GM18517 (cell line): Measurements from ENCODE around the gene ACCS.

Experiments
- ATAC-seq: cut with Tn5 transposase; IDR thresholded peaks from one replicate; pipeline ENCODE4 v1.9.1; 2021; ENCODE audit warnings: mild to moderate bottlenecking, moderate library complexity; ENCODE audit not compliant: unreplicated experiment

Gene ACCS

DNA sequence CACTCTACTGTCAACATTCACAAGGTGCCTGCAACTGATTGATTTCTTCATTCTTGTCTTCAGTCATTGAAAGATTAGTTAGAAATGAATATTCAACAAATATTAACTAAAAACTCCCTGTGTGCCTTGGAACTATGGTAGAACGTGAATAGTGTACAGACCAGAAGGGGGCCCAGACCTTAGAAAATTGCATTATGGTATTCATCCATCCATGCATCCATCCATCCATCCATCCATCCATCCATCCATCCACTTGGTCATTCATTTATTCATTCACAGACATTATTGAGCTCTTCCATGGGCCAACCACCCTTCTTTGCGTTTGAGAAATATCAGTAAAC, 28.4 kb upstream of the ACCS start:
- no peak for ATAC-seq

DNA sequence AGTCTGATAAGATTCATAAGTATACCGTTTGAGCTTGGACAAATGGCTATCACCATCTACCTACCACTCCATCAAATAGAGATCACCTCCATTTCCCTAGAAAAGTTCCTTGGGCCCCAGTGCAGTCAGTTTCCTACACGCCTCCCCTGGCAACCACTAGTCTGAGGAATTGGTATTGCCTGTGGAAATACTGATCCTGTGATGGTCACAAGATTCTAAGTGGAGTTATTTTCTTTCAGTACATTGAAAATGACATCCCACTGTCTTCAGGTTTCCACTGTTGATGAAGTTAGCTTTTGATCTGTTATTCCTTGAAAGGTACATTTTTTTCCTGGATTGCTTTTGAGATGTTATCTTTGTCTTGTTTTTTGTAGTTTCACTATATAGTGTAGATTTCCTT, 22.9 kb upstream of the ACCS start:
- ATAC-seq = no peak

DNA sequence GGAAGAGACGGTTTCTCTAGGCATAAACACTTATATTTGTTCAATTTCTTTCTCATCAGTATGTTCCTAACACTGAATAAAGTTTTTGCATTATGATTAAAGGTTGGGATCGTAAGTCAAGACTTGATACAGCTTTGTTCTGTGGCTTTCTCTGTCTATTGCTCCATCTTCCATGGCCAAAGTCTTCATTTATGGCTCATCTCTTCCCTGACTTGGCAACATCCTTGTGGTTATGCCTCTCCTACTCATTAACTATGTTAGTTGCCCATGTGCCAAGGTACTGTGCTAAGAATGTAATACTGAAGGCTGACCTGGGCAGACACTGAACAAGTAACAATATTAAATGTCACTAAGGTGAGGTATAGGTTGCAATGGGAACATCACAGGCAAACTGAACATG, 19.9 kb upstream of the ACCS start:
- ATAC-seq = no peak

DNA sequence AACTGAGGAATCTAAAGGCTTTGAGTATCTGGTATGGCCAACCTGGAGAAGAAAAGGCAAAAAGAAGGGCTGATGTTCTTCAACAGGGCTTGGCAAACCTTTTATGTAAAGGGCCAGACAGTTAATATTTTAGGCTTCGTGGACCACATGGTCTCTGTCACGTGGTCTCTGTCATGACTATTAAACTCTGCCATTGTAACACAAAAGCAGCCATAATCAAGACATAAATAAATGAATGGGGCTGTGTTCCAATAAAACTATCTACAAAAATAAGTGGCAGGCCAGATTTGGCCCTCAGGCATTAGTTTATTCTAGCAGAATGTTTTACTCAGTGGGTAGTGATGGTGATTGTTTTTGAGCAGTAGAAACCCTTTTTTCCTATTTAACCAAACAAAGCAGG, 18.8 kb upstream of the ACCS start:
- no peak for ATAC-seq

DNA sequence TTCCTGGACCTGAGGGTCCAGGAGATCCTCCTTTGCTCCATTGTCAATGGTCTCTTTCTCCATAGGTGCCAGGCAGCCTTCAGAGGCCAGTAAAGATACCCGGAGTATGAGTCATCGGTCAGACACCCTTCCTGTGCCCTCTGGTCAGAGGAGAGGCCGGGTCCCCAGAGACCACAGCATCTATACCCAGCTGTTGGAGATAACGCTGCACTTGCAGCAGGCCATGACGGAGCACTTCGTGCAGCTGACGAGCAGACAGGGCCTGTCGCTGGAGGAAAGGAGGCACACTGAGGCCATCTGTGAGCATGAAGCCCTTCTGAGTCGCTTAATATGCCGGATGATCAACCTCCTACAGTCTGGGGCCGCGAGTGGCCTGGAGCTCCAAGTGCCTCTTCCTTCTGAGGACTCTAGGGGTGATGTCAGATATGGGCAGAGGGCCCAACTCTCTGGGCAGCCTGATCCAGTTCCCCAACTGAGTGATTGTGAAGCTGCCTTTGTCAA, 18.1 kb upstream of the ACCS start, which contains the start of gene ACCSL:
Gene ACCSL (plus strand): TSS at position 51 of the 501 bp plus-strand sequence. CDS start 56 bp downstream, at position 107.
- no peak for ATAC-seq

DNA sequence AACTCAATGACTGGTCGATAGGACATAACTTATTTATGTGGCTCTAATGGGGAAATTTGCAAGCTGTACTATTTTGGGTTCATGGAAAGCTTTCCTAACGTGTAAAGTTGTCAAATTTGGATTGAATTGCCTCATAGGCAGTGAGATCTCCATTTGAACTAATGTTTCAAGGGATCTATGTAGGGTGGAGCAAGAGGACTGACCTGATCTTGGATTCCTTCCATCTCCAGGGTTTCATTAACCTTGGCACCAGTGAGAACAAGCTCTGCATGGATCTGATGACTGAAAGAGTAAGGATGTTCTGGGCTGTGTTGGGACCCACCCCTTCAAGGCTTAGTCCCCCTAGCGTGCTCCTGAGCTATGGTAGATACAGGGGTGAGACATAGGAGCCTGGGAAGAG, 16.2 kb upstream of the ACCS start:
- ATAC-seq = no peak

DNA sequence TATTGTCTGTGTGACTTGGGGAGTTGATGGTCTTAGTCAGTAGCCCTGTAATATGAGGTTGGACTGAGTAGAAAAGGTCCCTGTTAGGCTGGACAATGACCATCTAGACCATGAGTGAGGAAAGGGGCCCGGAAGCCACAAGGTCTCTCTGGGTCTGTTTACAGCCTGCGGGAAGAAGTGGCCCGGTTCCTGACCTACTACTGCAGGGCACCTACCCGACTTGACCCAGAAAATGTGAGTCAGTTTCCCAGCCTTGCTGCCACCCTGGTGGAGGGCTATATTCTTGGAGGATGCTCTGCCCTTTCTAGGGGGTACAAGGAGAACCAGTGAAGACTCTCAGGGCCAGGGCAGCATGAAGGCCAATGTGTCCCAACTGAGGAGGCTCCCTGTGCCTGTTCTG, 14.9 kb upstream of the ACCS start:
- ATAC-seq = no peak

DNA sequence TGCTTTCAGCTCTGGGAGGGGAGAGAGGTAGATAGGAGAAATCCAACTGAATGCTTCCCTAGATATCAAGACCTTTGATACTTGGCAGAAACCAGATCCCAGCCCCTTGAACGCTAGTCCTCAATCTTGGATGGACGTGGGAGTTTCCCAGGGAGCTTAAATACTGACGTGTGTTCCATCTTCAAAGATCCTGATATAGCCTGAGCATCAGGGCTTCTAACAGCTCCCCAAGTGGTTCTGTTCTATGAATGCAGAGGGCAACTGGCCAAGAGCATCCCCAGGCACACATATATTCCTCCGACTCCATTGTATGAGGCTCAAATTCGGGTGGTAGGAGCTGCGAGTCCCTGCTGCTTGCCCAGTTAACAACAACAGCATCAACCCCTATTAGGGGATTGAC, 8.7 kb upstream of the ACCS start:
- no peak for ATAC-seq

DNA sequence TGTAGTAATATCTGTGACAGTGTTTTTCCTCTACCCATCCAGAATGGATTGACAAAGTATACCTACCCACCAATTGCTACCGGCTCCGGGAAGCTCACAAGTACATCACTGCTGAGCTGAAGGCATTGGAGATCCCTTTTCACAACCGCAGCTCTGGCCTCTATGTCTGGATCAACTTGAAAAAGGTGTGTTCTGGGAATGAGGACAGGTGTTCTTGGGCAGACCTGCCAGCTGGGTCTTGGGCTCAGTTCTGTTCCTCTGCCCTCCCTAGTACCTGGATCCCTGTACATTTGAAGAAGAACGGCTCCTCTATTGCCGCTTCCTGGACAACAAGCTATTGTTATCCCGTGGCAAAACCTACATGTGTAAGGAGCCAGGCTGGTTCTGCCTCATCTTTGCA, 7.8 kb upstream of the ACCS start:
- no peak for ATAC-seq

DNA sequence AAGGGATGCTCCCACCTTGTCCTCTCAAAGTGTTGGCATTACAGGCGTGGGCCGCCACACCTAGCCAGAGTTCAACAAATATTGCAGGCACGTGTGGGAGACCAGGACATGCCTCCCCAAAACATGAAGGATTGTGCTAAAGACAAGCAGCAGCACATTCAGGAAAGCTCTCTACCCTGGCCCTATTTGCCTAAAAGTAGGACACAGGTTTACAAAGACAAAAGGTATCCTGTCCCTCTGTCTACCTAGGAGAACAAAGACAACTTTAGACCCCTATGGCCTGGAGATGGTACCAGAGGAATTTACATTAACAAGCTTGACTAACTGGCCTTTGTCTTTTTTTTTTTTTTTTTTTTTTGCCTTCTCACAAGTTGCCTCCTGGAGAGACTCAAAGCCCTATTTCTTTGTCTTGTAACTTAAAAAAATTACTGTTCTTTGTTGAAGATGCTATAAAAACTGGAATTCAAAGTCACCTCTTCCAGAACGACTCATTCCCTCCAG, 859 bp upstream of the ACCS start:
- ATAC-seq = no peak

DNA sequence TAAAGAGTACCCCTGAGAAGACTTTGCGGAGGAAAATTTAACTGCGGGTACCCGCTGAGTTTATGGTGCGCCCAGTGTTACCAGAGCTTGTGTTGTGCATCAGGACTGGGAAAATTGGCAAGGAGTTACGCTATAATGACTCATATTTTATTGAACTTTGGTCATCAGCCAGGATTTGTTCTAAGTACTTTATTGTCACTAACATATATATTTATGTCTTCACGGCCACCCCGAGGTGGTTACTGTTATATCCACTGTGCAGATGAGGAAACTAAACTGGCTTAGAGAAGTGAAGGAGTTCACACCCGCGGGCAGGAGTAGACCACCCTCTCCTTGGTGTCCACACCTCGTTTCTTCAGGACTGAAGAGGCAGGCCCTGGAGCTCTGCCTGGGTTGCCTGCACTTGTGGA, 667 bp downstream of the ACCS start:
- ATAC-seq = no peak

DNA sequence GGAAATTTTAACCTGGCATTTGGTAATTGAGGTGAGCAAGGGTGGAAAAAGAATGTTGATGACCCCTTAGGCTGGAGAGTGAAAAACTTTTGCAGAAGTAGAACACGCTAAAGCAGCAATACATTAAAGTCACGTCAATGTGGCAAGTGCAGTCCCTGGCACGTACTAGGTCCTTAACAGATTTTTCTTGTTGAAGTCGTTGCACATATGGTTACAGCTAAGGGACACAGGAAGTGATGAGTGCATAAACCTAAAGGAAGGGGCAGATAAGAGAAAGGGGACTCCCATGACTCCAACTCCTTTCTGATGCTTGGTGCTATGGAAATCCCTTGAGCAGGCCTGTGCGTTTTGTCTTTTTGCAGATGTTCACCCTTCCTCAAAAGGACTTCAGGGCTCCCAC, 1.2 kb downstream of the ACCS start:
- ATAC-seq = no peak

DNA sequence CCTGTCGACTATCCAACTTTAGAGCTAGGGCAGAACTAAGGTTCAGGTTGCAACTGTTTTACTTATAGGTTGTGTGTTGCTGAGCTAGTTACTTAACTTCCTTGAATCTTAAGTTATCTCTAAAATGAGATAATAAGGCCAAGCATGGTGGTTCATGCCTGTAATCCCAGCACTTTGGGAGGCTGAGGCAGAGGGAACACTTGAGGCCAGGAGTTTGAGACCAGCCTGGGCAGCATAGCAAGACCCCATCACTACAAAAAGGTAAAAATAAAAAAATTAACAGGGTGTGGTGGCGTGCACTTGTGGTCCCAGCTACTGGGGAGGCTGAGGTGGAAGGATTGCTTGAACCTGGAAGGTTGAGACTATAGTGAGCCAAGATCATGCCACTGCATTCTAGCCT, 2.1 kb downstream of the ACCS start:
- no peak for ATAC-seq

DNA sequence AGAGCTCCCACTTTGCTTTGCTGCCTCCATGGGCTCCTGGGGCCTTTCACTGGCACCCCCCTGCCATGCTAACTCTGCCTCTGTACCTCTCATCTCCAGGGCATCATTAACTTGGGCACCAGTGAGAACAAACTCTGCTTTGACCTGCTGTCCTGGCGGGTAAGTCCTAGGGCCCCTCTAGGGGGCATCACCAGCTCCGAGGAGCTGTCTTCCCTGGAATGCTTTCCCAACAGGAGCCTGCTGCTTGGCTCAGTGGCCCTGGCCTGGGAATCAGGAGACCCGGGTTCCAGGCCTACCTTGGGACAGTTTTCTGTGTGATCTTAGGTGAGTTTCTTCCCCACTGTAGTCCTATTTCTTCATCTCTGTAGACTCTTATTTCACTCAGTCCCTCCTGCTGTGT, 5.1 kb downstream of the ACCS start:
- ATAC-seq = no peak

DNA sequence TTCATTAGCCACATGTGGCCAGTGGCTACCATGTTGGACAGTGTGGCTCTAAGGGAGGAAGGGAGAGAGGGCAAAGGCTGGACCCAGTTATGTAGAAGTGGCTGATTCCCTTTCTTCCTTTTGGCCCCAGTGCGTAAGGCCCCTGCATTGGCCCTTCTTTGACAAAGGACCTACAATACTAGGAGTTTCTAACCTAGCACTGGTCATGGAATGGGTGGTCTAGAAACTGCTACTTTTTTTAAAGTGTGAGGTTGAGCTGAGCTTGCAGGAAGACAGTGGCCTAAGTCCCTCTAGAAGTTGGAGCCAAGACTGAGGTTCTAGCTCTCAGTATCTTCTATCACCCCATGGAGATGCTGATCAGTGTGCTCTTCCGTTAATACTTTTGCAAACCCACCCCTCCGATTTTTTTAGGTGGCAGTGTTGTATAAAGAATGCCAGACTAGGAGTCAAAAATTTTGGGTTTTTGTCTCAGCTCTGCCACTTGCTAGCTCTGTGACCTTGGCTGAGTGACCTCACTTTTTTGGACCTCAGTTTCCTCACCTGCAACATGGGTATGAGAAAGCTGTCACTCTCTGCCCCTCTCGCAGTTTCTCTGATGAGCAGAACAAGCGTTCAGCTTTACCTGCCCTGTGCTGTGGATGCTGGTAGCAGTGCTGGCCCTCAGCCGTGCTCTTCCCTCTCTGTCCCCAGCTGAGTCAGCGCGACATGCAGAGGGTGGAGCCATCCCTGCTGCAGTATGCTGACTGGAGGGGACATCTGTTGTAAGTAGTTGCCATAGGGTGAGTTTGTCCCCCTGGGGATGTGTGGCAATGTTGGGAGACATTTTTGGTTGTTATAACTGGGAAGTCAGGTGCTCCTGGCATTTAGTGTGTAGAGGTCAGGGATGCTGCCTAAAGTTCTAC, 6.9 kb downstream of the ACCS start:
- no peak for ATAC-seq

DNA sequence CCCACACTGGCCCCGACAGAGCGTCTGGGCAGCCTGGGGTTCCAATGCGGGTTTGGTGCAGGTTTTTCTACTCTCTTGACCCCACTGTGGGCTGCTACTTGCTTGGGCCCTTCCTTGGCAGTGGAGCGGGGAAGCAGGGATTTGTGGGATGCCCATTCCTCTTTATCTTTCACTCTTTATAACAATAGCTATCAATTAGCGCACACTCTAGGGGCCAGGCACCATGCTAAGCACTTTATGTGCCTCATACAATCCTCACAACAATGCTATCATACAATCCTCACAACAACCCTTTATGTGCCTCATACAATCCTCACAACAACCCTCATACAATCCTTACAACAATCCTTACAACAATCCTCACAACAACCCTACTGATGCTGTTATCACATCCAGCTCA, 12.7 kb downstream of the ACCS start:
- no peak for ATAC-seq

DNA sequence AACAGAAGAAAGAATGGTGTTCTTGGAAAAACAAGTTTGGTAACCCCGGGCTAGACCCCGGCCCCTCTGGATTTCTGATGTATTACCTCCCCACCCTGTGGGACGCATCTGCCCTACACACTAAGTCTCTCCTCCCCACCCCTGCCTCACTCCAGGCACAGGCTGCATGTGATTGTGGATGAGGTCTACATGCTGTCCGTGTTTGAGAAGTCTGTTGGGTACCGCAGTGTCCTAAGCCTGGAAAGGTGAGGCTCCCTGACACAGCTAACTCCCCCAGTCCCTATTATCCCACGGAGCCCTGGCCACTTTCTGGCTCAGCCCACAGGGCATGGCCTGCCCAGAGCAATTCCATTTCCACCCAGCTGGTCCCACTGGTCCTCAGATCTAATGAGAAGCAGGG, 13.3 kb downstream of the ACCS start:
- ATAC-seq = no peak

DNA sequence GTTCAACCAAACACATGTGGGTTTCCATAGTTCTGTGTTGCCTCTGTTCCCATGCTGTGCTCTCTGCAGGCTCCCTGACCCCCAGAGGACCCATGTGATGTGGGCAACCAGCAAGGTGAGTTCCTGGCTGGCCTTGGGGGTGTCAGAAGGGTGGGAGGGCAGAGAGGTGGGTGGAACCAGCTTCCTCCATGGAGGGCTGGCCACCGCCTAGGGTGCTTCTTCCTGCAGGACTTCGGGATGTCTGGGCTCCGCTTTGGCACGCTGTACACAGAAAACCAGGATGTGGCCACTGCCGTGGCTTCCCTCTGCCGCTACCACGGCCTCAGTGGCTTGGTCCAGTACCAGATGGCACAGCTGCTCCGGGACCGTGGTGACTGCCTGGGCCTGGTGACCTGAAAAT, 14.9 kb downstream of the ACCS start:
- no peak for ATAC-seq

DNA sequence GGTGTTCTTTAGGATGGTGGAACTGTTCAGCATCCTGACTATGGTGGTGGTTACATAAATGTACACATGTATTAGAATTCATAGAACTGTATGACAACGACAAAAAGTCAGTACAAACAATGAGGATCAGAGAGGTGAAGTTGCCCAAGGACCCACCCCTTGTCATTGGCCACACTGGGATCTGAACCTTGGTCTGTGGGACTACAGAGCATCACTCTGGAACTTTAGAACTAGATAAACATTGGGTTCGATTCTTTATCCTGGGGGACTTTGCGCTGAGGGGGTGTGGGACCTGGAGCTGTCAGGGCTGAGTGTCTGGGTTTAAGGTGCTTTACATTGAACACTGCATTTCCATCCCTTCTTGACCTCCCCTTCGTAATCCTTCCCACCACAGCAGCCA, 16.6 kb downstream of the ACCS start:
- ATAC-seq = no peak

DNA sequence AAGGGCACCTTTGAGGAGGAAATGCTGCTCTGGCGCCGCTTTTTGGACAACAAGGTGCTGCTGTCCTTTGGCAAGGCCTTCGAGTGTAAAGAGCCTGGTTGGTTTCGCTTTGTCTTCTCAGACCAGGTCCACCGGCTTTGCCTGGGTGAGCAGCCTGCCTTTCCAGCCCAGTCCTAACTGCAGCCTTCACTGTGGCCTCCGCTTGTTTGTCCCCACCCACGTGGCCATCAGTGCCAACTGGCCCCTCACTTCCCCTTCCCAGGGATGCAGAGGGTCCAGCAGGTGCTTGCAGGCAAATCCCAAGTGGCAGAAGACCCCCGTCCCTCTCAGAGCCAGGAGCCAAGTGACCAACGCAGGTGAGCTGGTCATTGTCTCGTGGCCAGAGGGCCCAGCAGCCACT, 17.4 kb downstream of the ACCS start:
- ATAC-seq = no peak

DNA sequence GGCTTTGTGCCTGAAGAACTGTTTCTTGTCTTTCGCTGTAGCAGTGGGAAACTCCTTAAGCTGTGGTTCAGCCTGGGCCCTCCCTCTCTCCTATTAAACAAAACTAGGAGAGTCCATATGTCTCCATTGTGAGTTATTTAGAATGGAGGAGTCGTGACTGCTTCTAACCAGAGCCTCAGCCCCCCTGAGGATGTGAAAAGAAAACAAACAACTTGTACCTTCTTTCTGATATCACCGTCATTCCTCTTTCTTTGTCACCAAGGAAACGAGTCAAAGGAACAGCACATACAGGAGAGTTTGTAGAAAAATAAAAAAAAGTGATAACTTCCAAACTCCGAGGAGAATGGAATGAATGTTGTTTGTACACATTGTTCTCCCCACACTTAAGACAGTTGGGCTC, 17.8 kb downstream of the ACCS start:
- ATAC-seq = no peak

DNA sequence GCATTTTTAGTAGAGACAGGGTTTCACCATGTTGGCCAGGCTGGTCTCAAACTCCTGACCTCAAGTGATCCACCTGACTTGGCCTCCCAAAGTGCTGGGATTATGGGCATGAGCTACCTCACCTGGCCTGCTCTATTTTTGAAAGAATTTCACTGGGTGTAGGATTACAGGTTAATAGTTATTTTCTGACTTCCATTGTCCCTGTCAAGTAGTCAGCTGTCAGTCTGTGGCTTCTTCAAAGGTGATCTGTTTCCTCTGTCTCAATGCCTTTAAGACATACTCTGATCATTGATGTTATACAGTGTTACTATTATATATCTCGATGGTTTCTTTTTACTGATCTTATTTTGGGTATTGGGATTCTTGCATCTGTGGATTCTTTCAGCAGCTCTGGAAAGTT, 19.3 kb downstream of the ACCS start:
- ATAC-seq = no peak

DNA sequence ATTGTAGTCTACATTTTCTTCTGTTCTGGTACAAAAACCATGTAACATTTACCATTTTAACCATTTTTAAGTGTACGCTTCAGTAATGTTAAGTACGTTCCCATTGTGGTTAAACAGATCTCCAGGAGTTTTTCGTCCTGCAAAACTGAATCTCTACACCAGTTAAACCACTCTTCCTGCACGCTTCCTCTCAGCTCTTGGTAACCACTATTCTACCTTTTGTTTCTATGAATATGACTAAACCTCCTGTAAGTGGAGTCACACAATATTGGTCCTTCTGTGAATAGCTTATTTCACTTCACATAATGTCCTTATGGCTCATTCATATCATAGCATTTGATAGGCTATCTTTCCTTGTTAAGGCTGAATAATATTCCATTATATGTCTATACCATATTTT, 22.3 kb downstream of the ACCS start:
- no peak for ATAC-seq
